ENCODE data around the gene ALDH3B1.
"Not testable (repeated sequence)": the region's sequence is repeated elsewhere in the genome, so short reads cannot be mapped to it uniquely, and the experiment has no call there.

ALDH3B1 gene

GRCh38 chr11:67993821-67994220 lies 16.3 kb upstream of the ALDH3B1 start:
- not testable (repeated sequence) for DNase-seq (ENCODE audit: low read depth); H3K4me3 ChIP-seq (ENCODE audit: control insufficient read depth, low read depth, low read length)
- peak; percentile 43 for TF ChIP-seq CTCF (conservative IDR thresholded peaks at IDR 0.05; ENCODE audit: control insufficient read depth, insufficient read depth, low read depth, low read length)

- H3K4me3 ChIP-seq (ENCODE audit: control insufficient read depth, low read depth, low read length); DNase-seq (ENCODE audit: low read depth): not testable (repeated sequence)
Measured at GRCh38 chr11:67994387-67994786, 15.7 kb upstream of the ALDH3B1 start.

GRCh38 chr11:67995129-67995528 lies 15.0 kb upstream of the ALDH3B1 start:
- not testable (repeated sequence) for DNase-seq (ENCODE audit: low read depth)

GRCh38 chr11:67995579-67995978 lies 14.5 kb upstream of the ALDH3B1 start:
- not testable (repeated sequence) for H3K4me3 ChIP-seq (ENCODE audit: control insufficient read depth, low read depth, low read length); DNase-seq (ENCODE audit: low read depth)

More at GRCh38 chr11:67995129-67995528, 15.0 kb upstream of the ALDH3B1 start:
- H3K4me3 ChIP-seq (ENCODE audit: control insufficient read depth, low read depth, low read length), result not testable (repeated sequence)

- DNase-seq (ENCODE audit: low read depth), result no peak
- TF ChIP-seq CTCF (conservative IDR thresholded peaks at IDR 0.05; ENCODE audit: control insufficient read depth, insufficient read depth, low read depth, low read length), result no peak
- no peak overlapping the region for H3K4me3 ChIP-seq (ENCODE audit: control insufficient read depth, low read depth, low read length)
Measured at GRCh38 chr11:67996051-67996450, 14.1 kb upstream of the ALDH3B1 start.

- no peak overlapping the region for H3K4me3 ChIP-seq (ENCODE audit: control insufficient read depth, low read depth, low read length)
- peak; percentile 17 for DNase-seq (ENCODE audit: low read depth)
- TF ChIP-seq CTCF (conservative IDR thresholded peaks at IDR 0.05; ENCODE audit: control insufficient read depth, insufficient read depth, low read depth, low read length), result no peak
Measured at GRCh38 chr11:67996622-67997474, 13.3 kb upstream of the ALDH3B1 start.

GRCh38 chr11:67997475-67997921 lies 12.6 kb upstream of the ALDH3B1 start:
- DNase-seq (ENCODE audit: low read depth), result no peak
- TF ChIP-seq CTCF (conservative IDR thresholded peaks at IDR 0.05; ENCODE audit: control insufficient read depth, insufficient read depth, low read depth, low read length), result no peak
- H3K4me3 ChIP-seq (ENCODE audit: control insufficient read depth, low read depth, low read length), result no peak overlapping the region

GRCh38 chr11:67998150-67999045 lies 11.7 kb upstream of the ALDH3B1 start:
- TF ChIP-seq CTCF (conservative IDR thresholded peaks at IDR 0.05; ENCODE audit: control insufficient read depth, insufficient read depth, low read depth, low read length), result no peak
- no peak for DNase-seq (ENCODE audit: low read depth)
- H3K4me3 ChIP-seq (ENCODE audit: control insufficient read depth, low read depth, low read length), result no peak overlapping the region

Data from fibroblast of mammary gland (primary cell).